ENCODE measurements around the gene ST3GAL4.

- TF ChIP-seq CTCF (IDR thresholded peaks at IDR 0.05): no peak
- TF ChIP-seq EP300 (IDR thresholded peaks at IDR 0.05): no peak
- no peak for TF ChIP-seq POLR2A (IDR thresholded peaks at IDR 0.05)
Observed at GRCh38 chr11:126415128-126415527, 59.6 kb downstream of the ST3GAL4 start.
